NCI-H2227 treated with DMSO at 0.1 percent for 48 hours (cell line): ENCODE results near the gene SMIM45.

Experiments used
- DNase-seq: peaks from one replicate; lab custom pipeline; 2025; lab: John Stamatoyannopoulos, UW

The SMIM45 gene

GRCh38 chr22:41915786-41916493 is 36.0 kb upstream of the SMIM45 start:
- no peak for DNase-seq

GRCh38 chr22:41916745-41917358 is 35.1 kb upstream of the SMIM45 start:
- no peak for DNase-seq

DNA sequence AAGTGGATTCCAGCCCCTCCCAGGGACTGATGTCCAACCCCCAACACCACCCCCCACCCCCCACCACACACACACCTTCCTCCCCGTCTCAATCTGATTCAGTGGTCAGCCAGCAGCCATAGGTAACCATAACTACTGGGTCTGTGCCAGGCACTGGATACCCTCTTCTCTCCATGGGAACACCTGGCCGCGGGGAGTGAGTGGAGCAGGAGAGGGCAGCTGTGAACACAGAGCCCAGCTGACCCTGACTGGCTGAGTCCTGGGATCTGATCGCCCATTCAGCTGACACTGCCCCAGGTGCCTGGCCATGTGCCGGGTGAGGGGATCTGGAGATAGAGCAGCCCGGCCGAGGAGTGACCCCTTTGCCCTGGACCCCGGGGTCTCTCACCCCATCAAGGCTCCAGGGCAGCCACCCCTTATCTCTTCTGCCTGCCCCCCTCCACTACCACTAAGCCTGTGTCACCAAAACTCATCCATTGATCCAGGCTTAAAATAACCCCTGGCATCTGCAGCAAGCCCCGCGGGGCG is 34.5 kb upstream of the SMIM45 start:
- DNase-seq: no peak

DNA sequence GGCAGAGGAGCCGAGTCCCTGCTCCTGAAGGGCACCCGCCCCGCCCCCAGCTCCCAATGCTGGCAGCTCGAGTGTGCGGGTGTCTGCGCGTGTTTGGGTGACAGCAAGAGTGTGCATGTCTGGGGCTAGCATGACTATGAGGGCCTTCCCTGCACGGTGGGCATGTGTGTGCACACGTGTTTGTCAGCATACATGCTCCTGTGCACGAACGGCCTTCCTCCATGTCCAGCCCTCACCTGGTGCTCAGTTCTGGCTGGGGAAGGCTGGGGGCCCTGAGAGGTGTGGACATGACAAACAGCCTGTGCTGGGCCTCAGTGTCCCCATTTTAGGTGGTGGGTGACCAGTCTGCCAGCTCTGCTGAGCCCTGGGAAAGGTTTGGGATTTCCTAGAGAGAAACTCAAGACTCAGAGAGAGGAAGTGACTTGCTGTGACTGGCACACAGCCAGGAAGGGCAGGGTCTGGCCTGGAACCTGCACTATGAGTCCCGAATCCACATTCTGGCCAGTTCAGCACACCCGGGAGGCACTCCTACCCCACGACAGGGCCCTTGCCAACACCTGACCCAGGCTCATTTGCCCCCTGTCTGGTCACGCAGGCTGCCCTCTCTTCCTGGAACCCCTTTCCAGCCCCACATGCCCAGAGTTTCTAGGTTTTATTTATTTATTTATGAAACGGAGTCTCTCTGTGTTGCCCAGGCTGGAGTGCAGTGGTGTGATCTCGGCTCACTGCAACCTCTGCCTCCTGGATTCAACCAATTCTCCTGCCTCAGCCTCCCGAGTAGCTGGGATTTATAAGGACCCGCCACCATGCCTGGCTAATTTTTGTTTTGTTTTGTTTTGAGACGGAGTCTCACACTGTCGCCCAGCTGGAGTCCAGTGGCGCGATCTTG is 33.8 kb upstream of the SMIM45 start:
- DNase-seq: no peak

- no peak for DNase-seq
Measured at GRCh38 chr22:41919357-41920224, 32.4 kb upstream of the SMIM45 start.

DNA sequence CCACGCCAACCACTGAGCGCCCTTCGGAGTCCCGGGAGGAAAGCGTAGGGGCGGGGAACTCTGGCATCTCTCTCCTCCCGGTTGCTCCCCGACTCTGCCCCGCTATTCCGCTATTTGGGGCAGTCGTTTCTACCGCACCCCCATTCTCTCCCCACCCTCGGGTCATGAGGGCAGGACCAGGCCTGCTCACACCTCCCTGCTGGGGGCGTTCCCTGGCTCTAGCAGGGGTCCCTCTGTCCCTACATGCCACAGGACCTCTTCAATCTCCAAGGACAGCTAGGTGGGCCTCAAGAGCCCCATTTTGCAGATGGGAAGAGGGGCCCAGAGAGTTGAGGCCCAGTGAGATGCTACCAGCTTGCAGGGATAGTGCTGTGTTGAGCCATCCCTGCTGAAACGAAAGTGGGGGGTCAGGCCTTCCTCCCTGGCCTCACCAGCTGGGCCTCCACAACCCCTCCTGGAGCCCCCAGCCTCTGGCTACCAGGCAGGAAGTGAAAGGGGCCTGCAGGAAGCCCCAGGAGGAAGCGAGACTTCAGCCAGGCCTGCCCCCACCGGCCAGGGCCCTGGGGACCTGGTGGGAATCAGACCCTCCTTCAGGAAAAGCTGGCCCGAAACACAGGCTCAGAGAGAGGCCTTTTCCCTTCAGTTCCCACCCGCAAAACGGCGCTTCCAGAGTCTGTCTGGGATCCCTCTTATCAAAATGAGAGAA is 31.5 kb upstream of the SMIM45 start:
- no peak for DNase-seq

GRCh38 chr22:41922328-41922727 is 29.6 kb upstream of the SMIM45 start:
- DNase-seq: no peak

- DNase-seq: no peak
Measured at GRCh38 chr22:41922940-41923594, 28.9 kb upstream of the SMIM45 start.

GRCh38 chr22:41923595-41924276 is 28.2 kb upstream of the SMIM45 start:
- DNase-seq: no peak

GRCh38 chr22:41925783-41926460 is 26.0 kb upstream of the SMIM45 start:
- no peak for DNase-seq

DNA sequence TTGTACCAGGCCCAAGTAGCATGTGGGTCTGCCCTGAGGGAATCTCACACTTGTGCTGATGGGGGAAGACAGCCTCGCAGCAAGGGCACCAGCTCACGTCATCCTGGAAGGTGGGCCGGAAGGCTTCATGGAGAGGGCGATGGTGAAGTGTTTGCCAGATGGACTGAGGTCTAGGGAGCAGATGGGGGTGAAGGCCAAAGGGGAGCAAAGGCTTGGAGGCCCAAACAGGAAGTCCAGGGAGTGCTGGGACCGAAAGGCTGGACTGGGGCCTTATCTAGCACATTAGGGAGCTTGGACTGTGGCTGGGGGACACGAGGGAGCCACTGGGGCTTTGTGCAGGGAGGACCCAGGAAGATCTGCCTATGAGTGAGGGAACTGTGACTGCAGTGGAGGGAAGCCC is 24.1 kb upstream of the SMIM45 start:
- no peak for DNase-seq

GRCh38 chr22:41928593-41929417 is 23.1 kb upstream of the SMIM45 start:
- DNase-seq: no peak

- no peak for DNase-seq
Measured at GRCh38 chr22:41929418-41929810, 22.5 kb upstream of the SMIM45 start.

GRCh38 chr22:41931701-41932269 is 20.2 kb upstream of the SMIM45 start:
- DNase-seq: no peak

GRCh38 chr22:41932353-41932752 is 19.6 kb upstream of the SMIM45 start:
- no peak for DNase-seq

DNA sequence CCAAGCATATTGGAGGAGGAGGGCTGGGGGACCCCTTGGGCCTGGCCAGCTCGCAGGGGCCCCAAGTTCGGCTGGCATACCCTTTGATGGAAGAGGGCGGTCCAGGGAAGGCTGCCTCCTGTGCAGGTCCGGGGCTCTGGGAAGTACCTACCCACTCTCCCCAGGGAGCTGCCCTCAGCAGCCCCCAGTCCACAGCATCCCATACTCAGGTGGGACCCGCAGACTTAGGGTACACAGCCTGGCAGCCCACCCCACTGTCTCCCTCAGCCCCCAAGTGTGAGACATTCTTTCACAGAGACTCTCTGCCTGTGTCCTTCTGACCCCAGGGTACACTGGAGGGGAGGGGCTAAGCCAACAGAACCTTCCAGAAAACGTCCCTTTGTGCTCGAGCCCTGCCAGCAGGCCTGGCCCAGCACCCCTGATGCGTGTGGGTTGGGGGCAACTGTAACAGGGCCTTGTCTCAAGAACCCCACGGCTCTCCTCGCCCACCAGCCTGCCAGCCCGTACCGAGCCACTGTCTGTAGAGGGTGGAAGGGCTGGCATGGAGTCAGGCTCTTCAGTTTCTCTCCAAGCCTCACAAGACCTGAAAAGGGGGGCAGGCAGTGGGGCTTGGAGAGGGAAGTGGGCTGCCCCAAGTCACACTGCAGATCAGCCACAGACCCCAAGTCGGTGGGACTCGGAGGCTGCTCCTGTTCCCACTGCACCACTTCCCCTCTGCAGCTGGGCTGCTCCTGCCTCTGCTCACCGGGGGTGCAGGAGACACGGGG is 18.4 kb upstream of the SMIM45 start:
- no peak for DNase-seq

DNA sequence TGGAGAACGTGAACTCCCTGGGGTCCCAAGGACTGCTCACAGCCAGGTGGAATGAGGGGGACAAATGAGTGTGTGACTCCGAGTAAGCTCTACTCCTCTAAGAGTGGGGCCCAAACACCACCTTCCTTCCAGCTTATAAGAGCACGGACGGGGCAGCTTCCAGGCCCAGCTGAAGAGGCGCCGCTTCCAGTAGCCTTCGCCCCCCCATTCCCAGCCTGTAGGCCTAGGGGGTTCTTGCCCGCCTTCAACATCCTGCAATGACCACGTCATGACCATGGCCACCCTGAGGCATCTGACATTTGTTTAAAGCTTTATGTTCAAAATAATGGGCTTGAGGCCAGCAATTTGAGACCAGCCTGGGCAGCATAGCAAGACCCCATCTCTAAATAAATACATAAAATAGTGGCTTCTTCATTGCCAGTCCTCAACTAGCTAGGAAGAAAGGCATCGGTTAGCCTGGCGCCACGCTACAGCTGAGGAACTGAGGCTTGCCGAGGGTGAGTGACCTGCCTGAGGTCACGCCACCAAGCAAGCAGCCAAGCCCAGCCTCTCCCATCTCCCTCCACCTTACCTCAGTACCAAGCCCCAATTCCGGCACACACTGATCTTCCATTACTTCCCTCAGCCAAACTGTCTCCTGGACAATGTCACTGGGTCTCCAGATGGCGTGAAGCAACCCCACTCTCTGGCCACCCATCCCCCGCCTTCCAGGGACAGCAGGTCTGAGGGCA is 17.5 kb upstream of the SMIM45 start:
- DNase-seq: no peak
